ENCODE data around the gene KIAA0040. TPM values are rescaled to one million over a fixed set of nuclear protein-coding genes. Genes with fewer than 3 reads are reported as not detected.

Gene KIAA0040
- total and polyA plus RNA-seq, 10 of the 15 experiments (the other 5 are each of a cell fraction or from before 2014, with no cell fraction given) = 7.6 to 47.7 (median 23.5) TPM

DNA sequence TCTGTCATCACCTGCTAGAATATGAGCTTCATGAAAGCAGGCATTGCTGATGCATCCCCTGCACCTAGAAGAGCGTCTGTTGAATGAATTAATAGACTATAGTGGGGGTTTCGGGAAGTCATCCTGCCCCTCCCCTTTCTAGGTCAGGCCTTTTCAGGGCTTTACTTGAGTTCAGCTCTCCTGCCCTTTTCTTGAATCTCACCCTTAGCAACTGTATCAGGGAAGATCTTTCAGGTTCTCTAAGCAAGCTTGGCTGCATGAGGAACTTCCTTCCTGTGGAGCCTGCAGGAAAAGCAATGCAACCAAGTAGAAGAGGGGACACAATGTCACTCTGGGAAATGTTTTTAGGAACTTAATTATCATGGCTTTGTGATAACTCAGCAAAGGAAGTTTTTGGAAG is 27.2 kb upstream of the KIAA0040 start:
- in situ Hi-C loops (cut with MboI) (no loop called here), intact Hi-C loops (cut with micrococcal nuclease; ENCODE audit: unreplicated experiment) (no loop called here)
- H3K4me1 ChIP-seq (ENCODE audit: control insufficient read depth, insufficient read depth, low read length) = peaks cover 14% of the 10 kb centered on the region
- FAIRE-seq (no peak), DNase-seq (ENCODE audit: low read depth, low spot score) (no peak), ATAC-seq (no peak)
- H3K27me3 ChIP-seq (replicated peaks in 1 of 2; ENCODE audit: control insufficient read depth in 2 of 2, insufficient read depth in 2 of 2, low read length in 1 of 2) = no peaks in the 10 kb centered on the region
- BruUV-seq (replicated peaks) = no TSS peak
- SMC1A ChIA-PET (ENCODE audit: uncharacterized antibody, unreplicated experiment) = interaction anchor here (3.2 kb wide), 1 partner anchor 10 kb away, joined by 16 read pairs; no protein-coding TSS in a partner anchor
- RAD21 ChIA-PET (ENCODE audit: unreplicated experiment) = interaction anchor here (1.2 kb wide), 1 partner anchor 65 kb away, joined by 5 read pairs; no protein-coding TSS in a partner anchor
- H2AFZ ChIP-seq (ENCODE audit: control insufficient read depth, low read depth, low read length) = peak overlapping the region; percentile 38; the same call in 1 of the 2 replicates
- POLR2A ChIA-PET = no interaction called here
- no peaks in the 10 kb centered on the region for H4K20me1 ChIP-seq (ENCODE audit: control insufficient read depth, insufficient read depth)
- H3K27ac ChIP-seq (ENCODE audit: control insufficient read depth, insufficient read depth) = no peak overlapping the region
- H3K79me2 ChIP-seq (ENCODE audit: control insufficient read depth, insufficient read depth, low read length) = no peaks in the 10 kb centered on the region
- no peak overlapping the region for H3K9ac ChIP-seq (ENCODE audit: control insufficient read depth, insufficient read depth, low read length)
- 59% methylated on average over 2 of the region's 2 CpGs for WGBS (ENCODE audit: insufficient coverage, insufficient replicate concordance, low lambda C conversion rate, missing lambda C conversion rate)
- CTCF ChIA-PET = interaction anchor here (0.8 to 1.2 kb wide), 3 partner anchors 11 to 23 kb away, joined by 3 to 4 read pairs (median 3); no protein-coding TSS in a partner anchor
- H3K4me3 ChIP-seq = no peak overlapping the region
- no peak overlapping the region for H3K4me2 ChIP-seq (ENCODE audit: control insufficient read depth, insufficient read depth)
- no peaks in the 10 kb centered on the region for H3K9me3 ChIP-seq (replicated peaks; ENCODE audit: control insufficient read depth, insufficient read depth, low read length)
- no peaks in the 10 kb centered on the region for H3K36me3 ChIP-seq (ENCODE audit: control insufficient read depth in 2 of 2, insufficient read depth in 2 of 2, low read length in 1 of 2)
- TF ChIP-seq SMC3 (IDR thresholded peaks at IDR 0.05; ENCODE audit: borderline replicate concordance, low read length) (no peak), ETV6 (conservative IDR thresholded peaks at IDR 0.05 in 1 of 2, IDR thresholded peaks at IDR 0.05 in 1 of 2; ENCODE audit: borderline replicate concordance in 1 of 2, low read depth in 1 of 2) (no peak), GATAD2B (conservative IDR thresholded peaks at IDR 0.05; ENCODE audit: low read depth) (no peak), WRNIP1 (IDR thresholded peaks at IDR 0.05; ENCODE audit: borderline replicate concordance, low read depth, low read length) (no peak), KAT2A (conservative IDR thresholded peaks at IDR 0.05; ENCODE audit: control insufficient read depth, low read depth, low read length) (no peak), YY1 (IDR thresholded peaks at IDR 0.05; ENCODE audit: low read depth, low read length) (no peak), ZNF274 (IDR thresholded peaks at IDR 0.05; ENCODE audit: insufficient read depth, insufficient read length) (no peak), ZNF217 (IDR thresholded peaks at IDR 0.05) (no peak), CBFB (IDR thresholded peaks at IDR 0.05; ENCODE audit: low read depth) (no peak), RFX5 (IDR thresholded peaks at IDR 0.05; ENCODE audit: low read depth, low read length) (no peak), SP1 (IDR thresholded peaks at IDR 0.05; ENCODE audit: low read depth, low read length) (no peak), PAX8 (IDR thresholded peaks at IDR 0.05) (no peak)
- TF ChIP-seq, protein P1, sequence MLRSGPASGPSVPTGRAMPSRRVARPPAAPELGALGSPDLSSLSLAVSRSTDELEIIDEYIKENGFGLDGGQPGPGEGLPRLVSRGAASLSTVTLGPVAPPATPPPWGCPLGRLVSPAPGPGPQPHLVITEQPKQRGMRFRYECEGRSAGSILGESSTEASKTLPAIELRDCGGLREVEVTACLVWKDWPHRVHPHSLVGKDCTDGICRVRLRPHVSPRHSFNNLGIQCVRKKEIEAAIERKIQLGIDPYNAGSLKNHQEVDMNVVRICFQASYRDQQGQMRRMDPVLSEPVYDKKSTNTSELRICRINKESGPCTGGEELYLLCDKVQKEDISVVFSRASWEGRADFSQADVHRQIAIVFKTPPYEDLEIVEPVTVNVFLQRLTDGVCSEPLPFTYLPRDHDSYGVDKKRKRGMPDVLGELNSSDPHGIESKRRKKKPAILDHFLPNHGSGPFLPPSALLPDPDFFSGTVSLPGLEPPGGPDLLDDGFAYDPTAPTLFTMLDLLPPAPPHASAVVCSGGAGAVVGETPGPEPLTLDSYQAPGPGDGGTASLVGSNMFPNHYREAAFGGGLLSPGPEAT (IDR thresholded peaks at IDR 0.05; ENCODE audit: low read depth) = no peak
- TF ChIP-seq, protein P2, sequence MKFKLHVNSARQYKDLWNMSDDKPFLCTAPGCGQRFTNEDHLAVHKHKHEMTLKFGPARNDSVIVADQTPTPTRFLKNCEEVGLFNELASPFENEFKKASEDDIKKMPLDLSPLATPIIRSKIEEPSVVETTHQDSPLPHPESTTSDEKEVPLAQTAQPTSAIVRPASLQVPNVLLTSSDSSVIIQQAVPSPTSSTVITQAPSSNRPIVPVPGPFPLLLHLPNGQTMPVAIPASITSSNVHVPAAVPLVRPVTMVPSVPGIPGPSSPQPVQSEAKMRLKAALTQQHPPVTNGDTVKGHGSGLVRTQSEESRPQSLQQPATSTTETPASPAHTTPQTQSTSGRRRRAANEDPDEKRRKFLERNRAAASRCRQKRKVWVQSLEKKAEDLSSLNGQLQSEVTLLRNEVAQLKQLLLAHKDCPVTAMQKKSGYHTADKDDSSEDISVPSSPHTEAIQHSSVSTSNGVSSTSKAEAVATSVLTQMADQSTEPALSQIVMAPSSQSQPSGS (IDR thresholded peaks at IDR 0.05; ENCODE audit: low read length) = no peak
- TF ChIP-seq, protein P3, sequence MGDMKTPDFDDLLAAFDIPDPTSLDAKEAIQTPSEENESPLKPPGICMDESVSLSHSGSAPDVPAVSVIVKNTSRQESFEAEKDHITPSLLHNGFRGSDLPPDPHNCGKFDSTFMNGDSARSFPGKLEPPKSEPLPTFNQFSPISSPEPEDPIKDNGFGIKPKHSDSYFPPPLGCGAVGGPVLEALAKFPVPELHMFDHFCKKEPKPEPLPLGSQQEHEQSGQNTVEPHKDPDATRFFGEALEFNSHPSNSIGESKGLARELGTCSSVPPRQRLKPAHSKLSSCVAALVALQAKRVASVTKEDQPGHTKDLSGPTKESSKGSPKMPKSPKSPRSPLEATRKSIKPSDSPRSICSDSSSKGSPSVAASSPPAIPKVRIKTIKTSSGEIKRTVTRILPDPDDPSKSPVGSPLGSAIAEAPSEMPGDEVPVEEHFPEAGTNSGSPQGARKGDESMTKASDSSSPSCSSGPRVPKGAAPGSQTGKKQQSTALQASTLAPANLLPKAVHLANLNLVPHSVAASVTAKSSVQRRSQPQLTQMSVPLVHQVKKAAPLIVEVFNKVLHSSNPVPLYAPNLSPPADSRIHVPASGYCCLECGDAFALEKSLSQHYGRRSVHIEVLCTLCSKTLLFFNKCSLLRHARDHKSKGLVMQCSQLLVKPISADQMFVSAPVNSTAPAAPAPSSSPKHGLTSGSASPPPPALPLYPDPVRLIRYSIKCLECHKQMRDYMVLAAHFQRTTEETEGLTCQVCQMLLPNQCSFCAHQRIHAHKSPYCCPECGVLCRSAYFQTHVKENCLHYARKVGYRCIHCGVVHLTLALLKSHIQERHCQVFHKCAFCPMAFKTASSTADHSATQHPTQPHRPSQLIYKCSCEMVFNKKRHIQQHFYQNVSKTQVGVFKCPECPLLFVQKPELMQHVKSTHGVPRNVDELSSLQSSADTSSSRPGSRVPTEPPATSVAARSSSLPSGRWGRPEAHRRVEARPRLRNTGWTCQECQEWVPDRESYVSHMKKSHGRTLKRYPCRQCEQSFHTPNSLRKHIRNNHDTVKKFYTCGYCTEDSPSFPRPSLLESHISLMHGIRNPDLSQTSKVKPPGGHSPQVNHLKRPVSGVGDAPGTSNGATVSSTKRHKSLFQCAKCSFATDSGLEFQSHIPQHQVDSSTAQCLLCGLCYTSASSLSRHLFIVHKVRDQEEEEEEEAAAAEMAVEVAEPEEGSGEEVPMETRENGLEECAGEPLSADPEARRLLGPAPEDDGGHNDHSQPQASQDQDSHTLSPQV (IDR thresholded peaks at IDR 0.05) = no peak
- TF ChIP-seq, protein P4, sequence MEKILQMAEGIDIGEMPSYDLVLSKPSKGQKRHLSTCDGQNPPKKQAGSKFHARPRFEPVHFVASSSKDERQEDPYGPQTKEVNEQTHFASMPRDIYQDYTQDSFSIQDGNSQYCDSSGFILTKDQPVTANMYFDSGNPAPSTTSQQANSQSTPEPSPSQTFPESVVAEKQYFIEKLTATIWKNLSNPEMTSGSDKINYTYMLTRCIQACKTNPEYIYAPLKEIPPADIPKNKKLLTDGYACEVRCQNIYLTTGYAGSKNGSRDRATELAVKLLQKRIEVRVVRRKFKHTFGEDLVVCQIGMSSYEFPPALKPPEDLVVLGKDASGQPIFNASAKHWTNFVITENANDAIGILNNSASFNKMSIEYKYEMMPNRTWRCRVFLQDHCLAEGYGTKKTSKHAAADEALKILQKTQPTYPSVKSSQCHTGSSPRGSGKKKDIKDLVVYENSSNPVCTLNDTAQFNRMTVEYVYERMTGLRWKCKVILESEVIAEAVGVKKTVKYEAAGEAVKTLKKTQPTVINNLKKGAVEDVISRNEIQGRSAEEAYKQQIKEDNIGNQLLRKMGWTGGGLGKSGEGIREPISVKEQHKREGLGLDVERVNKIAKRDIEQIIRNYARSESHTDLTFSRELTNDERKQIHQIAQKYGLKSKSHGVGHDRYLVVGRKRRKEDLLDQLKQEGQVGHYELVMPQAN (conservative IDR thresholded peaks at IDR 0.05) = no peak
